PC-3 (cell line): ENCODE data around the gene CDC42EP2. TPM values are rescaled to one million over a fixed set of nuclear protein-coding genes. Genes with fewer than 3 reads are reported as not detected.

Experiments
- ATAC-seq: fragments of 200-7000 bp; cut with Tn5 transposase; 2 replicates; pipeline ENCODE4 v1.9.1; 2020; ENCODE audit warnings: mild to moderate bottlenecking, moderate library complexity
- Bru-seq: library from RNA; stranded (reverse); fragments of 400-500 nt; gene quantifications from one replicate; lab custom pipeline; 2021; lab: Mats Ljungman, UMichigan
- BruChase-seq, 2 experiments: library from RNA; stranded (reverse); fragments of 400-500 nt; gene quantifications; one replicate each; lab custom pipeline; 2021; lab: Mats Ljungman, UMichigan
- BruUV-seq: library from RNA; stranded (reverse); fragments of 400-500 nt; replicated peaks from 2 replicates; lab custom pipeline; 2021; lab: Mats Ljungman, UMichigan
- CTCF ChIA-PET: fragments of 300-600 bp; sonication (Branson Sonifier 250); formaldehyde crosslinking; loops from one replicate; lab custom pipeline; 2022; ENCODE audit warnings: antibody characterized with exemption; lab: Charles Lee
- POLR2A ChIA-PET: fragments of 300-600 bp; sonication (Branson Sonifier 250); formaldehyde crosslinking; loops from one replicate; lab custom pipeline; 2022; ENCODE audit warnings: antibody characterized with exemption; ENCODE audit not compliant: unreplicated experiment; lab: Charles Lee
- DNase-seq: peaks from one replicate; pipeline ENCODE4 v3.0.0-alpha.2; 2015
- H2AFZ ChIP-seq: fragments of 300-600 bp; sonication (generic); 2 replicates; pipeline ENCODE4 v1.6.0; 2016; ENCODE audit warnings: antibody characterized with exemption, low read length
- H3F3A ChIP-seq: fragments of 300-600 bp; sonication (generic); one replicate; pipeline ENCODE4 v1.6.0; 2017; ENCODE audit warnings: antibody characterized with exemption, low read length, control low read depth, mild to moderate bottlenecking; ENCODE audit not compliant: unreplicated experiment
- H3K27ac ChIP-seq: fragments of 300-600 bp; sonication (generic); 2 replicates; pipeline ENCODE4 v1.5.1; 2016; ENCODE audit warnings: mild to moderate bottlenecking, low read length
- H3K27me3 ChIP-seq: fragments of 300-600 bp; sonication (generic); 2 replicates; pipeline ENCODE4 v1.6.1; 2016; ENCODE audit warnings: low read length, mixed read lengths
- H3K36me3 ChIP-seq: fragments of 300-600 bp; sonication (generic); 2 replicates; pipeline ENCODE4 v1.6.1; 2016; ENCODE audit warnings: low read depth, mixed run types, low read length, mixed read lengths
- H3K4me1 ChIP-seq: fragments of 300-600 bp; sonication (generic); 2 replicates; pipeline ENCODE4 v1.5.1; 2016; ENCODE audit warnings: low read length; ENCODE audit not compliant: insufficient read depth
- H3K4me2 ChIP-seq: fragments of 300-600 bp; sonication (generic); 2 replicates; pipeline ENCODE4 v1.6.0; 2016; ENCODE audit warnings: low read length
- H3K4me3 ChIP-seq: fragments of 300-600 bp; sonication (generic); 2 replicates; pipeline ENCODE4 v1.5.1; 2016; ENCODE audit warnings: mild to moderate bottlenecking, low read length, mixed read lengths
- H3K79me2 ChIP-seq: fragments of 300-600 bp; sonication (generic); 2 replicates; pipeline ENCODE4 v1.6.1; 2017; ENCODE audit warnings: low read length, mixed read lengths
- H3K9ac ChIP-seq: fragments of 300-600 bp; sonication (generic); 2 replicates; pipeline ENCODE4 v1.6.0; 2016; ENCODE audit warnings: mild to moderate bottlenecking, low read length
- H3K9me2 ChIP-seq: fragments of 300-600 bp; sonication (generic); replicated peaks from 2 replicates; pipeline ENCODE4 v1.6.1; 2016; ENCODE audit warnings: mixed run types, low read length, mixed read lengths
- H3K9me3 ChIP-seq: fragments of 300-600 bp; sonication (generic); 2 replicates; pipeline ENCODE4 v1.6.1; 2016; ENCODE audit warnings: low read length, mixed read lengths
- H4K20me1 ChIP-seq: fragments of 300-600 bp; sonication (generic); 2 replicates; pipeline ENCODE4 v1.6.1; 2016; ENCODE audit warnings: low read length, mixed read lengths
- CTCF ChIP-seq: fragments of 300-600 bp; sonication (generic); conservative IDR thresholded peaks from 2 replicates; pipeline ENCODE4 v1.5.1; 2017; ENCODE audit warnings: antibody characterized with exemption, low read depth, mild to moderate bottlenecking, low read length
- EZH2 ChIP-seq: fragments of 300-600 bp; sonication (generic); IDR thresholded peaks from one replicate; pipeline ENCODE4 v1.6.1; 2017; ENCODE audit warnings: antibody characterized with exemption, mild to moderate bottlenecking, low read length; ENCODE audit not compliant: unreplicated experiment
- EZH2phosphoT487 ChIP-seq: fragments of 300-600 bp; sonication (generic); IDR thresholded peaks from 2 replicates; pipeline ENCODE4 v1.6.1; 2018; ENCODE audit warnings: mild to moderate bottlenecking, antibody characterized with exemption, low read length, borderline replicate concordance
- intact Hi-C: fragments of 100-400 bp; cut with micrococcal nuclease; formaldehyde crosslinking; loops from 2 replicates; pipeline ENCODE4 v1.9.0; 2023
- long read RNA-seq: library from polyadenylated mRNA; unstranded; transcript quantifications from one replicate; pipeline ENCODE4 v2.0.0, GENCODE V29; 2021; ENCODE audit not compliant: unreplicated experiment
- total RNA-seq: library from RNA; depleted of rRNA; stranded (reverse); fragments of >200 nt; gene quantifications from 2 replicates; pipeline ENCODE4 v1.2.3, GENCODE V29; 2014; rRNA removed

CDC42EP2 gene
- 16.6 and 25.7 TPM in 2 replicates for total RNA-seq
- Bru-seq, nascent RNA, result percentile 93 among the genes with signal in this experiment
- percentile 80 among the genes with signal in this experiment for BruChase-seq, experiment 1, labeled RNA remaining after a 6-hour chase
- BruChase-seq, experiment 2, labeled RNA remaining after a 2-hour chase, result percentile 88 among the genes with signal in this experiment
- long read RNA-seq, transcript CDC42EP2-201 (2 exons, 2,023 nt), result major isoform, 55 of 164 reads
- long read RNA-seq, partial matches to known transcripts, result 101 of 164 reads
- long read RNA-seq, other reads (novel, unspliced or antisense), result 8 of 164 reads

GRCh38 chr11:65314501-65315203 lies at the start of gene CDC42EP2:
Gene CDC42EP2 (plus strand): TSS chr11:65314866. CDS start chr11:65320899, 6,033 bp downstream.
- TF ChIP-seq CTCF (no peak), EZH2 (no peak), EZH2phosphoT487 (no peak)
- H3K4me2 ChIP-seq, result peak within 1 kb of the TSS; percentile 94
- H3K9me3 ChIP-seq, result no peaks in the 10 kb centered on the region
- peaks cover 3% of the 10 kb centered on the region; the same call in 1 of the 2 replicates for H3K36me3 ChIP-seq
- BruUV-seq, result no TSS peak
- no peaks in the 10 kb centered on the region for H3K27me3 ChIP-seq
- peak within 1 kb of the TSS; percentile 65 for H2AFZ ChIP-seq
- ChIA-PET CTCF (interaction anchor here (0.9 to 4.3 kb wide), 4 partner anchors 16 to 40 kb away, joined by 5 to 266 read pairs (median 18); partner anchors contain the start of gene DPF2), POLR2A (interaction anchor here (0.6 to 1.6 kb wide), 5 partner anchors 19 to 218 kb away, joined by 3 to 10 read pairs (median 3); partner anchors contain the start of gene DPF2)
- H4K20me1 ChIP-seq, result peaks cover 5% of the 10 kb centered on the region; the same call in 1 of the 2 replicates
- H3F3A ChIP-seq, result peaks cover 5% of the 10 kb centered on the region
- DNase-seq, result peak; percentile 94
- intact Hi-C loops, result loop anchor here (10.0 kb wide), 1 partner anchor 130 kb away; the partner anchor contains the start of gene CAPN1
- H3K27ac ChIP-seq, result peak within 1 kb of the TSS; percentile 87
- H3K4me1 ChIP-seq, result peaks cover 36% of the 10 kb centered on the region
- H3K79me2 ChIP-seq, result peaks cover 48% of the 10 kb centered on the region
- peak; percentile 67 for ATAC-seq
- no peaks in the 10 kb centered on the region for H3K9me2 ChIP-seq
- peak within 1 kb of the TSS; percentile 84 for H3K9ac ChIP-seq
- peak within 1 kb of the TSS; percentile 72 for H3K4me3 ChIP-seq

- no peaks in the 10 kb centered on the region for H3K9me2 ChIP-seq
- peaks cover 11% of the 10 kb centered on the region for H3K4me1 ChIP-seq
- TF ChIP-seq EZH2phosphoT487, result no peak
- TF ChIP-seq CTCF, result peak; percentile 35; the same call in 1 of the 2 replicates
- intact Hi-C loops, result no loop called here
- ChIA-PET POLR2A (no interaction called here), CTCF (interaction anchor here (1.5 kb wide), 1 partner anchor 9 kb away, joined by 19 read pairs; no protein-coding TSS in a partner anchor)
- no peak for DNase-seq
- no peak overlapping the region for H3K4me3 ChIP-seq
- no peak overlapping the region for H3K4me2 ChIP-seq
- no peaks in the 10 kb centered on the region for H4K20me1 ChIP-seq
- H3K36me3 ChIP-seq, result peaks cover 29% of the 10 kb centered on the region
- H3K9me3 ChIP-seq, result no peaks in the 10 kb centered on the region
- H3K79me2 ChIP-seq, result peaks cover 50% of the 10 kb centered on the region
- BruUV-seq, result no TSS peak
- H3K9ac ChIP-seq, result no peak overlapping the region
- no peak overlapping the region for H3K27ac ChIP-seq
- H3F3A ChIP-seq, result no peaks in the 10 kb centered on the region
- no peaks in the 10 kb centered on the region for H3K27me3 ChIP-seq
- no peak overlapping the region for H2AFZ ChIP-seq
- no peak for ATAC-seq
Observed at GRCh38 chr11:65266210-65266609, 48.5 kb upstream of the CDC42EP2 start.
